ENCODE measurements around the gene THSD4.

- TF ChIP-seq CTCF (conservative IDR thresholded peaks at IDR 0.05 in 1 of 2, IDR thresholded peaks at IDR 0.05 in 1 of 2; ENCODE audit: low read depth in 1 of 2, low read length in 2 of 2) = no peak
- TF ChIP-seq EZH2 (IDR thresholded peaks at IDR 0.05; ENCODE audit: low read length, missing control alignments) = no peak
These were observed 614.0 kb downstream of the THSD4 start for GRCh38 chr15:71729319-71729718.

Measured in fibroblast of lung (primary cell).